C4-2B (cell line): ENCODE measurements around the gene WFIKKN1.

Experiments used
- CTCF ChIP-seq: fragments of 450-650 bp; conservative IDR thresholded peaks from 2 replicates; pipeline ENCODE4 v1.5.1; 2017; ENCODE audit warnings: mild to moderate bottlenecking
- ZFX ChIP-seq: fragments of 450-650 bp; IDR thresholded peaks from 2 replicates; pipeline ENCODE4 v1.6.1; 2017

GRCh38 chr16:658679-659571 lies 28.1 kb downstream of the WFIKKN1 start:
- TF ChIP-seq CTCF: no peak; the same call in 1 of the 2 replicates
- TF ChIP-seq ZFX: no peak
